Endothelial cell of umbilical vein (primary cell): ENCODE data around the gene TCERG1L. TPM values are rescaled to one million over a fixed set of nuclear protein-coding genes. Genes with fewer than 3 reads are reported as not detected.

Experiments used
- BruUV-seq: library from RNA; stranded (reverse); fragments of 400-500 nt; replicated peaks from 2 replicates; lab custom pipeline; 2021; lab: Mats Ljungman, UMichigan
- CTCF ChIA-PET: fragments of 300-600, 350-600 bp; sonication (Branson Sonifier 250); formaldehyde crosslinking; loops from one replicate; lab custom pipeline; 2021; ENCODE audit warnings: antibody characterized with exemption, inconsistent platforms; lab: Charles Lee
- POLR2A ChIA-PET: fragments of 300-600, 350-600 bp; sonication (Branson Sonifier 250); formaldehyde crosslinking; loops from one replicate; lab custom pipeline; 2021; ENCODE audit warnings: antibody characterized with exemption, inconsistent platforms; lab: Charles Lee
- DNase-seq: peaks from one replicate; pipeline ENCODE4 v3.0.0-alpha.2; 2011; ENCODE audit warnings: low read depth, low spot score
- FAIRE-seq: peaks from 2 replicates; lab custom pipeline; 2011; peaks lifted over from hg19 to GRCh38; lab: Jason Lieb, UNC
- H2AFZ ChIP-seq: 2 replicates; pipeline ENCODE4 v1.6.0; 2012; ENCODE audit warnings: low read depth, low read length, control low read depth, inconsistent platforms
- H3K27ac ChIP-seq: 2 replicates; pipeline ENCODE4 v1.5.1; 2011; ENCODE audit warnings: low read depth, mild to moderate bottlenecking, control low read depth, low read length, moderate library complexity; ENCODE audit not compliant: insufficient read depth
- H3K27me3 ChIP-seq, 2 experiments: 2 replicates each; pipeline versions ENCODE4 v1.6.0 to v1.6.1; 2011; ENCODE audit warnings: low read length in 2 of 2, mixed read lengths in 1 of 2; ENCODE audit not compliant: control insufficient read depth in 2 of 2, insufficient read depth in 2 of 2
- H3K36me3 ChIP-seq, 2 experiments: 2 replicates in 1 of 2; 3 replicates in 1 of 2; pipeline ENCODE4 v1.5.1; 2011; ENCODE audit warnings: low read length in 2 of 2, mild to moderate bottlenecking in 1 of 2, moderate library complexity in 1 of 2; ENCODE audit not compliant: control insufficient read depth in 2 of 2, insufficient read depth in 2 of 2; ENCODE audit errors: extremely low read depth in 1 of 2
- H3K4me1 ChIP-seq: 3 replicates; pipeline ENCODE4 v1.5.1; 2011; ENCODE audit warnings: mild to moderate bottlenecking, low read length; ENCODE audit not compliant: control insufficient read depth, insufficient read depth; ENCODE audit errors: extremely low read depth
- H3K4me2 ChIP-seq: 2 replicates; pipeline ENCODE4 v1.6.1; 2011; ENCODE audit warnings: low read length, control low read depth, mixed read lengths; ENCODE audit not compliant: insufficient read depth
- H3K4me3 ChIP-seq, 3 experiments: fragments of 200-600 bp in 1 of 3; sonication (generic), shearing (Covaris generic) in 1 of 3; replicated peaks in 1 of 3; 2 replicates each; pipeline ENCODE4 v1.5.1; 2011 to 2016; ENCODE audit warnings: control low read depth in 3 of 3, low read length in 3 of 3, mild to moderate bottlenecking in 2 of 3, inconsistent platforms in 1 of 3, low read depth in 1 of 3, moderate library complexity in 1 of 3; ENCODE audit not compliant: insufficient read depth in 1 of 3
- H3K79me2 ChIP-seq: 2 replicates; pipeline ENCODE4 v1.6.0; 2012; ENCODE audit warnings: low read length, inconsistent platforms; ENCODE audit not compliant: control insufficient read depth, insufficient read depth
- H3K9ac ChIP-seq: replicated peaks from 2 replicates; pipeline ENCODE3; 2011; ENCODE audit warnings: low read length, control low read depth; ENCODE audit not compliant: insufficient read depth; ENCODE audit errors: extremely low read depth
- H3K9me1 ChIP-seq: replicated peaks from 3 replicates; pipeline ENCODE4 v1.6.0; 2011; ENCODE audit warnings: mild to moderate bottlenecking, low read length; ENCODE audit not compliant: control insufficient read depth, insufficient read depth; ENCODE audit errors: extremely low read depth
- H3K9me3 ChIP-seq: replicated peaks from 2 replicates; pipeline ENCODE4 v1.5.1; 2012; ENCODE audit warnings: low read length, inconsistent platforms; ENCODE audit not compliant: control insufficient read depth, insufficient read depth
- H4K20me1 ChIP-seq: replicated peaks from 2 replicates; pipeline ENCODE3; 2011; ENCODE audit warnings: mild to moderate bottlenecking, low read length; ENCODE audit not compliant: control insufficient read depth, insufficient read depth; ENCODE audit errors: extremely low read depth
- EZH2 ChIP-seq: IDR thresholded peaks from 2 replicates; pipeline ENCODE4 v1.6.1; 2012; ENCODE audit warnings: borderline replicate concordance, low read depth, mild to moderate bottlenecking, moderate library complexity, low read length, inconsistent platforms; ENCODE audit not compliant: severe bottlenecking
- FOS ChIP-seq: IDR thresholded peaks from 2 replicates; pipeline ENCODE4 v1.6.1; 2011; ENCODE audit warnings: mild to moderate bottlenecking, low read length, moderate library complexity, borderline replicate concordance; ENCODE audit not compliant: insufficient read depth
- GATA2 ChIP-seq: IDR thresholded peaks from 2 replicates; pipeline ENCODE4 v1.7.0; 2011; ENCODE audit warnings: low read depth, mild to moderate bottlenecking, moderate library complexity, mixed read lengths, low read length; ENCODE audit not compliant: insufficient read length, insufficient read depth
- JUN ChIP-seq: IDR thresholded peaks from 2 replicates; pipeline ENCODE4 v1.6.1; 2011; ENCODE audit warnings: borderline replicate concordance, low read depth; ENCODE audit not compliant: insufficient read length, insufficient read depth
- MYC ChIP-seq: IDR thresholded peaks from one replicate; pipeline ENCODE4 v1.6.1; 2011; ENCODE audit warnings: mild to moderate bottlenecking, low read depth, low read length
- POLR2A ChIP-seq: IDR thresholded peaks from 2 replicates; pipeline ENCODE4 v1.6.1; 2012; ENCODE audit warnings: low read depth, mild to moderate bottlenecking, control low read depth, low read length
- POLR2AphosphoS5 ChIP-seq: IDR thresholded peaks from 2 replicates; pipeline ENCODE4 v1.6.1; 2012; ENCODE audit warnings: low read depth, mild to moderate bottlenecking, control low read depth, low read length, moderate library complexity; ENCODE audit not compliant: insufficient read depth
- dilution Hi-C: fragments of 300-500 bp; cut with MboI; formaldehyde crosslinking; loops from one replicate; pipeline ENCODE4 v1.15.0; 2019; ENCODE audit warnings: low sequenced_read_pairs; ENCODE audit not compliant: extremely low pct_ligation_motif_present
- intact Hi-C: fragments of 100-400 bp; cut with micrococcal nuclease; formaldehyde crosslinking; loops from one replicate; pipeline ENCODE4 v1.10.0; 2022
- polyA plus RNA-seq, 4 experiments: library from polyadenylated mRNA; depleted of rRNA in 3 of 4; stranded (reverse) in 3 of 4; unstranded in 1 of 4; fragments of >200 nt; gene quantifications; 2 replicates each; pipeline versions ENCODE4 v1.2.1 to v1.2.3, GENCODE V29; 2011 to 2012; ENCODE audit warnings: missing spikeins in 1 of 4
- total RNA-seq: library from RNA; stranded (reverse); gene quantifications from 2 replicates; pipeline ENCODE4 v1.2.3, GENCODE V29; 2021
- TF ChIP-seq, protein P1 (sequence below): IDR thresholded peaks from 2 replicates; pipeline ENCODE4 v1.6.1; 2011; ENCODE audit not compliant: insufficient read depth, insufficient read length
- TF ChIP-seq, protein P2 (sequence below), 2 donors: IDR thresholded peaks; 1 replicate in 1 of 2; 2 replicates in 1 of 2; pipeline ENCODE4 v1.5.1; 2011; ENCODE audit warnings: low read length in 2 of 2, mild to moderate bottlenecking in 2 of 2, moderate library complexity in 2 of 2, control low read depth in 1 of 2, inconsistent platforms in 1 of 2, low read depth in 1 of 2; ENCODE audit not compliant: insufficient read depth in 1 of 2; ENCODE audit errors: extremely low read depth in 1 of 2

The TCERG1L gene
- total and polyA plus RNA-seq, 2 donors (not counting 3 experiments of a cell fraction or from before 2014, with no cell fraction given): not detected

DNA sequence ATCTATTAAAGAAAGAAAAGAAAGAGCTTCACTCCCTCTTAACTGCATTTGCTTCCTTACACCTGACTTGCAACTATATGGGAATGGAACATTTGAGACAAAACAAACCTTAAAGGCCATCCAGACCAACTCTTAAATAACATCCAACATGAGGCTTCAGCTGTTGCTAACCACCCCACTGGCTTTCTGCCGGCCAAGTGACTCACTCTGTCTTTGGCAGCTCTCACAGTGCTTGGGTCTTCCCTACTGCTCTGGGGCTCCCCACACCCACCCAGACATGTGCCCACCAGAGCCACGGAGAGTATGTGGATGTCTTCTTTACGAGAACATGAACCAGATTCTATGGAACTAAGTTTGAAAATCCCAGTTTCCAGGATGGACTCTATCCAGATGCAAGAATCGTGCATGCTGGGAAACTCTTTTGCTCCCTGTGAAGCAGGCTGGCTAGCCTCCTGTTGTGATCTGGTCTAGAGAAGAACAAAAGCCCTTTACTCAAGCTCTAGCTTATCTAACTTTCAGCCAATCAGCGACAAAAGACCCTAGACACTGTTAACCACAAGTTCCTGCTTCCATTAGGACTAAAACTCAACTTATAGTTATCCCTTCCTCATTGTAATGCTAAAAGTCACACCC is 245.7 kb downstream of the TCERG1L start:
- intact Hi-C loops (no loop called here), dilution Hi-C loops (no loop called here)
- Histone ChIP-seq H2AFZ (no peak overlapping the region), H3K27me3 (no peaks in the 10 kb centered on the region), H3K4me2 (no peak overlapping the region), H3K9me3 (peaks cover 9% of the 10 kb centered on the region), H3K79me2 (no peaks in the 10 kb centered on the region), H4K20me1 (no peaks in the 10 kb centered on the region), H3K27ac (no peak overlapping the region), H3K4me3 (no peak overlapping the region), H3K9me1 (no peaks in the 10 kb centered on the region), H3K4me1 (no peaks in the 10 kb centered on the region), H3K36me3 (no peaks in the 10 kb centered on the region), H3K9ac (no peak overlapping the region)
- BruUV-seq: no TSS peak
- CTCF ChIA-PET: no interaction called here
- POLR2A ChIA-PET: no interaction called here
- FAIRE-seq: no peak
- TF ChIP-seq POLR2A (no peak), POLR2AphosphoS5 (no peak), MYC (no peak), JUN (no peak), EZH2 (no peak), GATA2 (no peak), FOS (no peak)
- TF ChIP-seq, protein P1, sequence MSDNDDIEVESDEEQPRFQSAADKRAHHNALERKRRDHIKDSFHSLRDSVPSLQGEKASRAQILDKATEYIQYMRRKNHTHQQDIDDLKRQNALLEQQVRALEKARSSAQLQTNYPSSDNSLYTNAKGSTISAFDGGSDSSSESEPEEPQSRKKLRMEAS: no peak
- TF ChIP-seq, protein P2, sequence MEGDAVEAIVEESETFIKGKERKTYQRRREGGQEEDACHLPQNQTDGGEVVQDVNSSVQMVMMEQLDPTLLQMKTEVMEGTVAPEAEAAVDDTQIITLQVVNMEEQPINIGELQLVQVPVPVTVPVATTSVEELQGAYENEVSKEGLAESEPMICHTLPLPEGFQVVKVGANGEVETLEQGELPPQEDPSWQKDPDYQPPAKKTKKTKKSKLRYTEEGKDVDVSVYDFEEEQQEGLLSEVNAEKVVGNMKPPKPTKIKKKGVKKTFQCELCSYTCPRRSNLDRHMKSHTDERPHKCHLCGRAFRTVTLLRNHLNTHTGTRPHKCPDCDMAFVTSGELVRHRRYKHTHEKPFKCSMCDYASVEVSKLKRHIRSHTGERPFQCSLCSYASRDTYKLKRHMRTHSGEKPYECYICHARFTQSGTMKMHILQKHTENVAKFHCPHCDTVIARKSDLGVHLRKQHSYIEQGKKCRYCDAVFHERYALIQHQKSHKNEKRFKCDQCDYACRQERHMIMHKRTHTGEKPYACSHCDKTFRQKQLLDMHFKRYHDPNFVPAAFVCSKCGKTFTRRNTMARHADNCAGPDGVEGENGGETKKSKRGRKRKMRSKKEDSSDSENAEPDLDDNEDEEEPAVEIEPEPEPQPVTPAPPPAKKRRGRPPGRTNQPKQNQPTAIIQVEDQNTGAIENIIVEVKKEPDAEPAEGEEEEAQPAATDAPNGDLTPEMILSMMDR (IDR thresholded peaks at IDR 0.05; ENCODE audit: extremely low read depth in 1 of 2, insufficient read depth in 1 of 2, low read depth in 1 of 2, low read length in 2 of 2): no peak
- no peak for DNase-seq
